T47D (cell line): ENCODE data around the gene ZDHHC14.
"Not testable (repeated sequence)": the region's sequence is repeated elsewhere in the genome, so short reads cannot be mapped to it uniquely, and the experiment has no call there.

Experiments used
- DNase-seq, 2 experiments: peaks; one replicate each; pipeline versions ENCODE4 v3.0.0 to v3.0.0-alpha.2; 2011 to 2012; ENCODE audit warnings: low read depth in 1 of 2, low spot score in 1 of 2
- JUND ChIP-seq: IDR thresholded peaks from 2 replicates; pipeline ENCODE4 v1.6.1; 2012; ENCODE audit warnings: low read depth
- in situ Hi-C: cut with HindIII; loops from 2 replicates; pipeline ENCODE4 v1.10.0; 2016; ENCODE audit warnings: low sequenced_read_pairs, low pct_unique_long_range_greater_than_20kb

The ZDHHC14 gene

DNA sequence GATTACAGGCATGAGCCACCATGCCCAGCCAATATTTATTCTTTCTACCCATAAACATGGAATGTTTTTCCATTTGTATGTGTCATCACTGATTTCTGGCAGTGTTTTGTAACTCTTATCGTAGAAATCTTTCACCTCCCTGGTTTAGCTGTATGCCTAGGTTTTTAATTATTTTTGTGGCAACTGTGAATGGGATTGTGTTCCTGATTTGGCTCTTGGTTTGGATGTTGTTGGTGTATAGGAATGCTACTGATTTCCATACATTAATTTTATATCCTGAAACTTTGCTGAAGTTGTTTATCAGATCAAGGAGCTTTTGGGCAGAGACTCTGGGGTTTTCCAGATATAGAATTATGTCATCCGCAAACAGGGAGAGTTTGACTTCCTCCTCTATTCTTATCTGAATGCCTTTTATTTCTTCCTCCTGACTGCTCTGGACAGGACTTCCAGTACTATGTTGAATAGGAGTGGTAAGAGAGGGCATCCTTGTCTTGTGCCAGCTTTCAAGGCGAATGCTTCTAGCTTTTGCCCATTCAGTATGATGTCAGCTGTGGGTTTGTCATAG, 198.6 kb downstream of the ZDHHC14 start:
- in situ Hi-C loops, result no loop called here
- no peak for DNase-seq

DNA sequence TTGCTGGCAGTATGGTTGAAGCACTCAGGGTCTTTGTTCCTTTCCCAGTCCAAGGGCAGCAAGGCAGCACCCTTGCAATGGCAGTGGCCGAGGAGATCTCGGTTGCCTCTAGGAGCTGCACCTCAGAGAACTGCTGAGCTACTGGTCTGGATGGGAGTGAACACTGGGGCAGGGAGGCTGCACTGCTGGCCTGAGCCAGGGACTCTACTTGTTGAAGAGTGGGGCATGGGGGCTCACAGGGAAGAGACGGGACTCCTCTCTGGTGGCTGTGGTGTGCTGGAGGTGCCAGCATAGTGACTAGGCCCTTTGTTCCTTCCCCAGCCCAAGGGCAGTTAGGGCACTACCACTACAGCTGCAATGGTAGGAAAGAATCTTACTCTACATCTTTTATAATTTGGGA, 203.0 kb downstream of the ZDHHC14 start:
- no peak for DNase-seq

More for the DNA sequence above, 198.6 kb downstream of the ZDHHC14 start:
- no peak for TF ChIP-seq JUND

GRCh38 chr6:157585274-157586087, 204.5 kb downstream of the ZDHHC14 start:
- in situ Hi-C loops, result no loop called here
- no peak for DNase-seq
- no peak for TF ChIP-seq JUND

More for the DNA sequence above, 203.0 kb downstream of the ZDHHC14 start:
- no peak for TF ChIP-seq JUND
- in situ Hi-C loops, result no loop called here

DNA sequence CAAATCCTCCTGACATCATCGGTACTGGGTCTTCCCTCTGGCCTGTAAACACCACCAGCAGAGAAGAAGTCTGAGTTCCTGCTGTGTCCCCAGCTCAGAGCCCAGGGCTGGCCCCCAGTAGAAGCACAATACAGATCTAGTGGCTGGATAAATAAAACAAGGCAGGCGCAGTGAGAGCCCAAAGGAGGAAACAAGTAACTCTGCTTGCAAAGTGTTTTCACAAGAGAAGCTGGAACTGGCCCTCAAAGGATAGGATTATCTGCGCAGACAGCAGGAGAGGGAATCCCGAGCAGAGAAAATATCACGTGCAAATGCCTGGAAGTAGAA, 205.1 kb downstream of the ZDHHC14 start:
- no peak for DNase-seq
- in situ Hi-C loops, result no loop called here
- TF ChIP-seq JUND, result no peak

DNA sequence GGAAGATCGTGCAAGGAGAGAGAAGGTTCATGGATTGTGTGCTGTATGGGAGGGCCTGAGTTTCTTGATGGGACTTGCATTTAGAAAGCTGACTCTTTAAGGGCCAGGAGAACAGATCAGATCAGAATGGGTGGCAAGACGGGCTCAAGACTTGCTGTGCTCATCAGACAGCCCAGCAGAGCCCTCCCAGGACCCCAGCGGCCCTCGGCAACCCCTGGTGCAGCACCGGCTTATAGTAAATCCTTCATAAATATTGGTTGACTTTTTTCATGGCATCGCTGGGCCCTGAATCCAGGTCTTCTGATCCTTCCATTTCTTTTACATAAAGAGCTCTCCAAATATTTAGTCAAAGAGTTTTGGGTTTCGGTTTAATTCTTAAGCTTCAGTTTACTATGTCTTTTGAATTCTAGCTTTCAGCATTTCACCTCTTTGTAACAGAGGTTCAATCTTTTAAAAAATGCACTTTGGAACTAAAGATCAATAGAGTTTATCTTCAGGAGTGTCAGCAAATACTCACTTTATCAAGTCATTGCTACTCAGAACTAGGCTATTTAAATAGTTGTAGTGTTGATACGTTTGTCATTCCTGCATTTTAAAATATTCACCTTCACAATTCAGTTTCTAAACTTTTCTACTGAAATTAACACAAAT, 205.6 kb downstream of the ZDHHC14 start:
- TF ChIP-seq JUND, result no peak
- in situ Hi-C loops, result no loop called here
- no peak for DNase-seq

DNA sequence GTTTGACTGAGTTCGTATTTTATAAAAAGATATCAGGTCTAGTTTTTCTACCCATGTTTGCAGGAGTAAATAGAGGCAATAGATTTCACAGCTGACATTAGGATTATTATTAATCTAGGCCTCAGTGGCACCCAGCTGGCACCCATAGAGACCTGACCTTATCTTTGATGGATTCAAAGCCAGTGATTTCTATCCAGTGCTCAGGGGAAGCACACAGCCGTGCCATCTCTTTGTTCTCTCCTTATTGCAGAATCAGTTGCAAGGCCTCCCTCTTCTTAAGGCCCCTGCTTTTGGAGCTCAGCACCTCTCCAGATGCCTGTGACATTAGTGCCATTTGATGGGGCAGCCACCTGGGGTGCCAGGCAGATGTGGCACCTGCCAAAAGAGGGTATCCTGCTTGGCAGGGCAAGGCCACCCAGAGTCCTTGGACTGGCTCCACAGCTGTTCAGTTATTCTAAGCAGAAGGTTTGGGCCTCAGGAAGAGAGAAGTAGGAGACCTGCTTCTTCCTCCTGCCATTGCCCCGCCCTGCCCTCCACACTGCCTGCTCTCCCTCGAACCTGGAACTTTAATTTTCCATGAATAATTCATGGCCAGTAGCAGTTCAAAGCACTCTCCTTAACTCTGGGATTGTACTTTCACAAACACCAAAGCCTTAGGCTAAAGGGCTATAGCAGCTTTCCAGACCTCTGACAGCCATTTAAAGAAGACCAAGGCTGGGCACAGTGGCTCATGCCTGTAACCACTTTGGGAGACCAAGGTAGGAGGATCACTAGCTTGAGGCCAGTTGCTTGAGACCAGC, 206.3 kb downstream of the ZDHHC14 start:
- no peak for DNase-seq
- in situ Hi-C loops, result no loop called here
- TF ChIP-seq JUND, result no peak

DNA sequence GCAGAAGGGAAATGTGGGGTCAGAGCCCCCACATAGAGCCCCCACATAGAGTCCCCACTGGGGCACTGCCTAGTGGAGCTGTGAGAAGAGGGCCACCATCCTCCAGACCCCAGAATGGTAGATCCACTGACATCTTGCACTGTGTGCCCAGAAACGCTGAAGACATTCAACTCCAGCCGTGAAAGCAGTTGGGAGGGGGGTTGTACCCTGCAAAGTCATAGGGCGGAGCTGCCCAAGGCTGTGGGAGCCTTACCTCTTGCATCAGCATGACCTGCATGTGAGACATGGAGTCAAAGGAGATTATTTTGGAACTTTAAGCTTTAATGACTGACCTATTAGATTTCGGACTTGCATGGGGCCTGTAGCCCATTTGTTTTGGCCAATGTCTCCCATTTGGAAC, 209.7 kb downstream of the ZDHHC14 start:
- in situ Hi-C loops, DNase-seq: not testable (repeated sequence)

GRCh38 chr6:157592541-157592940, 211.6 kb downstream of the ZDHHC14 start:
- in situ Hi-C loops, result no loop called here
- no peak for DNase-seq

DNA sequence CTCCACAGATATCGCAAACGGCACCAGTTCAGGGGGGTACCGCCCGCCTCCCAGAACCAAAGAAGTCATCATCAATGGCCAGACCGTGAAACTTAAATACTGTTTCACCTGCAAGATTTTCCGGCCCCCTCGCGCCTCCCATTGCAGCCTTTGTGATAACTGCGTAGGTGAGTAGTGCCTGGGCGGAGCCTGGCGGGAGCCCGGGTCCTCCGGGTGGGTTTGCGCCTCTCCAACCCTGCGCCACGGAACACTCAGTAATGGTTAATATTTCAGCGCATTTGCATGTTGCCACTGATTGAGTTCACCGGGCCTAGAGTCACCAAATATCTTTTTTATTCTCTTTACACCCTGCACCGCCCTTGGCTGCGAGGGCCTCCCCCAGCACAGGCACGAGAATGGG, 212.0 kb downstream of the ZDHHC14 start:
- in situ Hi-C loops, result no loop called here
- no peak for DNase-seq
- no peak for TF ChIP-seq JUND

More at GRCh38 chr6:157592541-157592940, 211.6 kb downstream of the ZDHHC14 start:
- no peak for TF ChIP-seq JUND

DNA sequence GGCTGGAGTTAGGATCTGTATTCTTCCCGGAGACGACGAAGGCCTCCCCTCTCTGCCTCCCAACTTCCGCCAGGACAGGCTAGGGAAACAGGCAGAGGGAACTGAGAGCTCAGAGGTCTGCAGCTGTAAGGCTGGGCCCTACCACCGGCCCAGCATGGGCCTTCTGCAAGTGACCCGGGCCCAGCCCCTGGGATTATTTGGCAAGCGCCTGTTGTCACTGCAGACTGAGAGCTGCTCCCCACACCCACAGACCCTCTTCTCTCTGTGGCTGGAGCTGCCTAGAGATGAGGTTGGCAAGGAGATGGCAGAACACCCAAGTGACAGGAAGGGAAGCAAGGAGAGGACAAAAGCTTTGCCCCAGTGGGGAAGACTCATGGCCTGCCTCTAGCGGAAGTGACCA, 212.6 kb downstream of the ZDHHC14 start:
- in situ Hi-C loops, result no loop called here
- DNase-seq, result no peak
- no peak for TF ChIP-seq JUND

- no peak for TF ChIP-seq JUND
- in situ Hi-C loops, result no loop called here
- DNase-seq, result no peak
Measured at GRCh38 chr6:157594292-157594691, 213.3 kb downstream of the ZDHHC14 start.

DNA sequence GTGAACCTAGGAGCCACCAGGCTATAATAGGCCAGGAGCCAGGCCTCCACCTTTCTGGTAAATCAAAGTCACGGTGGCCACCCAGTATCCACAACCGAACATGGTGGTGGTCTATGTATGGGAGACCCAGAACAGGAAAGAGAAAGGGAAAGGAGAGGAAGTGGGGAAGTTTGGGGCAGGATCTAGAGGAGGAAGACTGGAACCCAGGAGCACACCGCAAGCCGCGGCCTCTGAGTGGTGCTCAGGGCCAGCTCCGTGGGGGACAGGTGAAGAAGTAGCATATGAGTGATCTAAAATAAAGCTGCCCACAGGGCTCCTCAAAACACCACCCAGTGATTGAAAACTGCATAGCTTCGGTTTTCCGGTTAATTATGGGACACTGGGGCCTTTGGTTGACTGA, 214.8 kb downstream of the ZDHHC14 start:
- in situ Hi-C loops, result no loop called here
- peak in 1 of 2 experiments; percentile 16 for DNase-seq
- TF ChIP-seq JUND, result no peak
